A549 treated with RU486 at 1 μM for 4 hours (cell line): ENCODE results near the gene ELF4. TPM values are rescaled to one million over a fixed set of nuclear protein-coding genes. Genes with fewer than 3 reads are reported as not detected.

Experiments
- total RNA-seq: library from RNA; stranded (reverse); fragments of 200-300 nt; extraction: Qiagen RNA extraction; gene quantifications from 5 replicates; pipeline ENCODE4 v1.2.3, GENCODE V29; 2022; ENCODE audit warnings: low read depth

ELF4 gene
- total RNA-seq = 30.2 to 35.6 TPM (median 32.5 TPM) in 5 replicates

DNA sequence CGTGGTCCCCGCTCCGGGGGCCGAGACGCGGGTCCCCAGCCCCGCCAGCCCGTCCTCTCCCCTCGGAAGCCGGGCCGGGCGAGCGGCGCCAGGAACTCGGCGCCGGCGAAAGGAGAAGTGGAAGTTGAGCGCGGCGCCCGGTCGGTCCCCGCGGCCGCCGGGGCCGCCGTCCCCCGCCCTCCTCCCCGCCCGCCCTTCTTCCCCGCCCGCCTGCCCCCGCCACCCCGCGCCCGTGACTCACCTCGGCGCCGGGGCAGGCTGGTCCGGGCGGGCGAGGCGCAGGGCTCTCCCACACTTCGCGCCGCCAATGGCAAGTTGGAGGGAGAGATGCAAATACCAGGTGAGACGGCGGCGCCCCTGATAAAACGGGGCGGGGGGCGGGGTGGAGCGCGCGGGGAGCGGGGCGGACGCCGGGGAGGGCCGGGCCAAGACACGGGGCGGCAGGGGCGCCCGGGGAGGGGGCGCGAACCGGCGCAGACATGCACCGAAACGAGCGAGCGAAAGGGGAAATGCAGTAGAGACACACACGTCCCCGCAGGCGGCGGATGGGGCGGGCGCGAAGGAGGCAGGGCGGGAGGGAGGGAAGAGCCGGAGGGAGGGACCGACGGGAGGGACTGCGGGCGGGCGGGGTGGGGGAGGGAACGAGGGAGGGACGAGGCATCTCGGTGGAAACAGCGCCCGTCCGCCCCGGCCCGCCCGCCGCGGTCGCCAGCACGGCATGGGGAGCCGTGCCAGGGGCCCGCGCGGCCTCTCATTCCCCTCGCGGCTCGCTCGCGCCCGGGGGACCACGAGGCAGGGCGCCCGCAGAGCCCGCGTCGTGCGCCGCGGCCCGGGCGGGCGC lies at the start of gene ELF4:
Gene ELF4 (minus strand): TSS at position 119 of the 841 bp plus-strand sequence. CDS start 29,167 bp downstream, outside the sequence.

Other genes with a start within 250 kb of the ELF4 start
- gene UTP14A, start 204.3 kb downstream of the ELF4 start, total RNA-seq = 44.3 to 60.0 TPM (median 47.2 TPM) in 5 replicates
- 4.8 to 10.5 TPM (median 9.3 TPM) in 5 replicates for gene BCORL1, start 127.9 kb downstream of the ELF4 start, total RNA-seq
- 66.5 to 80.2 TPM (median 77.4 TPM) in 5 replicates for gene AIFM1, start 55.3 kb upstream of the ELF4 start, total RNA-seq
- gene RAB33A, start 61.5 kb upstream of the ELF4 start, total RNA-seq = 0.21 to 0.32 TPM (median 0.27 TPM) in 5 replicates
- gene ZNF280C, start 158.4 kb upstream of the ELF4 start, total RNA-seq = 1.6 to 3.6 TPM (median 3.1 TPM) in 5 replicates
- gene SLC25A14, start 229.4 kb upstream of the ELF4 start, total RNA-seq = 16.4 to 20.4 TPM (median 19.6 TPM) in 5 replicates